ENCODE results near the gene GLCE.
A peak's percentile ranks its signal among the peaks of the same experiment; 100 is the strongest.

The GLCE gene

GRCh38 chr15:69222002-69222474 is 61.6 kb downstream of the GLCE start:
- Histone ChIP-seq H3K4me3 (replicated peaks; ENCODE audit: low read depth, low read length) (no peak overlapping the region), H3K27me3 (replicated peaks; ENCODE audit: control insufficient read depth, insufficient read depth, low read length) (no peaks in the 10 kb centered on the region), H3K36me3 (ENCODE audit: control insufficient read depth, insufficient read depth, low read length) (no peaks in the 10 kb centered on the region)
- TF ChIP-seq, protein P1, sequence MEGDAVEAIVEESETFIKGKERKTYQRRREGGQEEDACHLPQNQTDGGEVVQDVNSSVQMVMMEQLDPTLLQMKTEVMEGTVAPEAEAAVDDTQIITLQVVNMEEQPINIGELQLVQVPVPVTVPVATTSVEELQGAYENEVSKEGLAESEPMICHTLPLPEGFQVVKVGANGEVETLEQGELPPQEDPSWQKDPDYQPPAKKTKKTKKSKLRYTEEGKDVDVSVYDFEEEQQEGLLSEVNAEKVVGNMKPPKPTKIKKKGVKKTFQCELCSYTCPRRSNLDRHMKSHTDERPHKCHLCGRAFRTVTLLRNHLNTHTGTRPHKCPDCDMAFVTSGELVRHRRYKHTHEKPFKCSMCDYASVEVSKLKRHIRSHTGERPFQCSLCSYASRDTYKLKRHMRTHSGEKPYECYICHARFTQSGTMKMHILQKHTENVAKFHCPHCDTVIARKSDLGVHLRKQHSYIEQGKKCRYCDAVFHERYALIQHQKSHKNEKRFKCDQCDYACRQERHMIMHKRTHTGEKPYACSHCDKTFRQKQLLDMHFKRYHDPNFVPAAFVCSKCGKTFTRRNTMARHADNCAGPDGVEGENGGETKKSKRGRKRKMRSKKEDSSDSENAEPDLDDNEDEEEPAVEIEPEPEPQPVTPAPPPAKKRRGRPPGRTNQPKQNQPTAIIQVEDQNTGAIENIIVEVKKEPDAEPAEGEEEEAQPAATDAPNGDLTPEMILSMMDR (IDR thresholded peaks at IDR 0.05; ENCODE audit: insufficient read depth, low read length, poor library complexity, severe bottlenecking): no peak
- no peak for DNase-seq (ENCODE audit: extremely low read depth, insufficient read length)

- no peaks in the 10 kb centered on the region for H3K27me3 ChIP-seq (replicated peaks; ENCODE audit: control insufficient read depth, insufficient read depth, low read length)
- no peak for DNase-seq (ENCODE audit: extremely low read depth, insufficient read length)
- TF ChIP-seq, protein P1 (IDR thresholded peaks at IDR 0.05; ENCODE audit: insufficient read depth, low read length, poor library complexity, severe bottlenecking): no peak
- H3K4me3 ChIP-seq (replicated peaks; ENCODE audit: low read depth, low read length): no peak overlapping the region
- H3K36me3 ChIP-seq (ENCODE audit: control insufficient read depth, insufficient read depth, low read length): no peaks in the 10 kb centered on the region
Observed at GRCh38 chr15:69223083-69223813, 62.8 kb downstream of the GLCE start.

DNA sequence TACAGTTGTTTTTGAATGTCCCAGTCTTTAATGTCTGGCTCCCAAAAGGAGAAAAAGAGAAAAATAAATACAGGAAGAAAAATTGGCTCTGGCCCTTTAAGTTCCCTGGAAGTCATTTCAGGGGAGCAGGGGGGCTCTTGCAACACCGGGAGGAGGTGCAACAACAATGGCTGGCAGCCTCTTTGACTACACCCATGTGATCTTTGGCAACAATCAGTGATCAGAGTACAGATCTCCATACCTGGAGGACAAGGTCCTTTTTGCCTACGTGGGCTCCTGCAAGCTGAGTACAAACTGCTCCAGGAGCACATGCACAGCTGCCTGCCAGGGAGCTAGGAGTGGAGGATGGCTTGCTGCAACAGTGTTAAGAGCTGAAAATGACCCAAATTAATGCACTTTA is 63.9 kb downstream of the GLCE start:
- no peak overlapping the region for H3K4me3 ChIP-seq (replicated peaks; ENCODE audit: low read depth, low read length)
- TF ChIP-seq, protein P1 (IDR thresholded peaks at IDR 0.05; ENCODE audit: insufficient read depth, low read length, poor library complexity, severe bottlenecking): no peak
- no peak for DNase-seq (ENCODE audit: extremely low read depth, insufficient read length)
- H3K36me3 ChIP-seq (ENCODE audit: control insufficient read depth, insufficient read depth, low read length): no peaks in the 10 kb centered on the region
- H3K27me3 ChIP-seq (replicated peaks; ENCODE audit: control insufficient read depth, insufficient read depth, low read length): no peaks in the 10 kb centered on the region

- Histone ChIP-seq H3K27me3 (replicated peaks; ENCODE audit: control insufficient read depth, insufficient read depth, low read length) (no peaks in the 10 kb centered on the region), H3K4me3 (replicated peaks; ENCODE audit: low read depth, low read length) (no peak overlapping the region), H3K36me3 (ENCODE audit: control insufficient read depth, insufficient read depth, low read length) (no peaks in the 10 kb centered on the region)
- DNase-seq (ENCODE audit: extremely low read depth, insufficient read length): no peak
- TF ChIP-seq, protein P1 (IDR thresholded peaks at IDR 0.05; ENCODE audit: insufficient read depth, low read length, poor library complexity, severe bottlenecking): peak; percentile 21
Observed at GRCh38 chr15:69225355-69226022, 65.1 kb downstream of the GLCE start.

DNA sequence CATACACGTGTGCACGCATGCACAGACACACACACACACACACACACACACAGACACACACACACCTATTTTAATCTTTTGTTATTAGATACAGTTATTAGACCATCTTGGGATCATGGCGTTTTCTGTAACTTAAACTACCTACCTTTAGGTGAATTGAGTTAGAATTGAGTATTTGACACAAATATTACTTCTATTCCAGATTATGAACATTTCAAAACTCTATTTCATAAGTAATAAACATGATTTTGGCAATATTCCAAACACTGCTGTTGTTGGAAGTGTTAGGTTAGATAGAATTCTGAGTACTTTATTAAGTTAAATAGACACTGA is 65.6 kb downstream of the GLCE start:
- Histone ChIP-seq H3K27me3 (replicated peaks; ENCODE audit: control insufficient read depth, insufficient read depth, low read length) (no peaks in the 10 kb centered on the region), H3K36me3 (ENCODE audit: control insufficient read depth, insufficient read depth, low read length) (no peaks in the 10 kb centered on the region), H3K4me3 (replicated peaks; ENCODE audit: low read depth, low read length) (no peak overlapping the region)
- TF ChIP-seq, protein P1 (IDR thresholded peaks at IDR 0.05; ENCODE audit: insufficient read depth, low read length, poor library complexity, severe bottlenecking): no peak
- DNase-seq (ENCODE audit: extremely low read depth, insufficient read length): no peak
